B cell (primary cell): Measurements from ENCODE around the gene SLC6A4.

Experiments
- CTCF ChIP-seq: fragments of 200-600 bp; IDR thresholded peaks from one replicate; pipeline ENCODE4 v1.8.0; 2022; ENCODE audit warnings: antibody characterized with exemption, mild to moderate bottlenecking
- EZH2 ChIP-seq: IDR thresholded peaks from 2 replicates; pipeline ENCODE4 v1.6.1; 2012; ENCODE audit warnings: borderline replicate concordance, low read depth, mild to moderate bottlenecking, moderate library complexity, low read length; ENCODE audit not compliant: insufficient read depth, poor library complexity, severe bottlenecking

GRCh38 chr17:30249460-30249859, 14.0 kb upstream of the SLC6A4 start:
- TF ChIP-seq CTCF: no peak
- TF ChIP-seq EZH2: no peak
